GM18951 (cell line): ENCODE data around the gene KRTAP10-10.
"Not testable (repeated sequence)": the region's sequence is repeated elsewhere in the genome, so short reads cannot be mapped to it uniquely, and the experiment has no call there.

Source experiments
- POLR2A ChIP-seq: IDR thresholded peaks from 4 replicates; pipeline ENCODE4 v1.6.1; 2011; ENCODE audit warnings: mild to moderate bottlenecking; ENCODE audit not compliant: insufficient read length, insufficient read depth; ENCODE audit errors: extremely low read depth
- in situ Hi-C: fragments of 300-500 bp; cut with MboI; formaldehyde crosslinking; loops from one replicate; pipeline ENCODE4 v1.12.0; 2022; ENCODE audit warnings: low sequenced_read_pairs, mixed read lengths, inconsistent platforms; ENCODE audit not compliant: unreplicated experiment

The KRTAP10-10 gene

DNA sequence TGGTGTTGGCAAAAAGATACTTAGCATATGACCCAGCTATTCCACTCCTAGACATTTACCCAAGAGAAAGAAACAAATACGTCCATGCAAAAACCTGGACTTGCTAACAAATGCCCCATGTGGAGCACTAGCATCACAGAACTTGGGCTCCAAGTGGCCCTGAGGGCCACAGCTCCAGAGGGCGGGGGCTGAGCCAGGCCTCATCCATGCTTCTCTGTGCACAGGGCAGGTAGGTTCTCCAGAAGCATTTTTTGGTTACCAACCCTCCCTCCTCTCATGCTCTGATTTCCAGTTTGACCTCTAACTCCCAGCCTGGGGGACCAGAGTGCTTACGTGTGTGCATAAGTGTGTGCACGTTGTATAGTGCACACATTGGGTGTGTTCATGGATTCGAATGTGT lies 27.5 kb downstream of the KRTAP10-10 start:
- in situ Hi-C loops = no loop called here
- no peak for TF ChIP-seq POLR2A

DNA sequence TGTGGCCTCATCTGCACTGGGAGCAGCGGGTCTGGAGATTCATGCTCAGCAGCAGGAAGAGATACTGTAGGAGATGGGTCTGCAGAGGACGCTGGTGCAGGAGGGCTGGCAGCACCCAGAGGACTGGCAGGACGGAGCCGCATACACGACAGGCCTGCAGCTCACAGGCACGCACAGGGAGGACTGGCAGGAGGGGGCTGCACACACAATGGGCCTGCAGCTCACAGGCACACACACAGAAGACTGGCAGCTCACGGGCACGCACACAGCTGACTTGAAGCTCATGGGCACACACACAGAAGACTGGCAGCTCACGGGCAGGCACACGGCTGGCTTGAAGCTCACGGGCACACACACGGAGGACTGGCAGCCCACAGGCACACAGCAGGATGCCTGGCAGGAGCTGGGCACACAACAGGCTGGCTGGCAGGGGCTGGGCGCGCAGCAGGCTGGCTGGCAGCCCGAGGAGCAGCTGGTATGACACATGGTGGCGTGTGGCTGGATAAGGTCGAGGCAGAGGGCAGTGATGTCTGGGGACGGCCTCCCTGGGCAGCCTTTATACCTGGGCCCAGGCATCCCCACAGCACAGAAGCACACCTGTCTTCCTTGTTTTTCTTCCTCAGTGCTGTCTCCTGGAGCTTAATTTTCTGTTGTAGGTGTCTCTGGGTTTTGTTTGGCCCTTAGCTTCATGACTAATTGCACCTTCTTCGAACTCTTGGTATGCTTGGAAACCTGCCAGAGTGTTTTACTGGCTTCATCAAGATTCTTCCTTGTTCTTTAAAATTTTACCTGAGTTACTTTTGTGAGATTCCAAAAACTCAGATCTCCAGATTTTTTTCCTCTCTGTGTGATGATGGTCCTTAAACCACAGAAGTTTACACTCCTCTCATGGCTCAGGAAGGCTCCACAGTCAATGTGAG lies 29.5 kb downstream of the KRTAP10-10 start, which contains the start of gene KRTAP12-2:
KRTAP12-2 (minus strand) TSS at position 527 of the 920 bp plus-strand sequence; CDS start at position 486, 41 bp downstream.
- in situ Hi-C loops = no loop called here
- TF ChIP-seq POLR2A = no peak

DNA sequence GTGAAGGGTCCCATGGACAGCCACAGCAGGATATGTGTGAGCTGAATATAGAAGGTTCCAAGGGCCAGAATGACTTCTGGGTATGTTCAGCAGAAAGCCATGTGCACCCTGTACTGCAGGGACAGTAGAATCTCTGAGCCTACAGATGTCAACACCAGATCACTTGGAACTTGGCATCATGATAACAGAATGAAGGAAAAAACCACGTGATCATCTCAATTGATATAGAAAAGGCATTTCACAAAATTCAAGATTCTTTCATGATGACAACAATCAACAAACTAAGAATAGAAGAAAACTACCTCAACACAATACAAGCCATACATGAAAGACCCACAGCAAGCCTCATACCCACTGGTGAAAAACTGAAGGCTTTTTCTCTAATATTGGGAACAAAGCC lies 30.5 kb downstream of the KRTAP10-10 start:
- no peak for TF ChIP-seq POLR2A
- in situ Hi-C loops = no loop called here

DNA sequence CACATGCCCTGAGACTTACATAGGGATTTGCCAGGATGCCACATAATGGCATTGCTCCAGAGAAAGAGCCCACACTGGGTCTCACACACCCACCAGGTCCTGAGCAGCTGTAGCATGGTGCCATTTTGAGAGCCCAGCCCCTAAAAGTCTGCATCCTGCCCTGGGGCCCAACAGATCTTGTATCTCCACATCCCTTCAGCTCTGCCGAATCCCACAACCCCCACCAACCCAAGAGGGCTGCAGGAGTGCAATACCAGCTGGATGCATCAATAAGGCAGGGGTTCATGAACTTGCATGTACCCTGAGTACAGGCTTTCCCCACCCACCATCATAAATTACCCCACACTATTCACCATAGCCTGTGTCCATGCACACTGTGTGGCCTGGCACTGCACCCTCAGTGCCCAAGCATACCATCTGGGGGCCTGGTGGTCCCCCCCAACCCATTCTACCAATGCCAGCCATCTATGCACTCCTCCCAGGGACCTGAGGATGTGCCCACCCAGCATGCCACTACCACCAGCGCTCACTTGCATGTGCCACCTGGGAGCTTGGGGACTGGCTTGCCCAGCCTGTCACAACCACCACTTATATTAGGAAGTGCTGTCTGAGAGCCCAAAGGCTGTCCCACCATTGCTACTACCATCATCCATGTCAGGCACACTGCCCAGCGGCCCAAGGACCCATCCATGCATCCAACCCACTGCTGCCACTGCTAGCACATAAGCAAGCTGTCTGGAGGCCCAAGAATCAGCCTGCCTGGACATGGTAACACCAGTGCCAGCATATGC lies 33.7 kb downstream of the KRTAP10-10 start:
- TF ChIP-seq POLR2A = no peak
- in situ Hi-C loops = no loop called here

DNA sequence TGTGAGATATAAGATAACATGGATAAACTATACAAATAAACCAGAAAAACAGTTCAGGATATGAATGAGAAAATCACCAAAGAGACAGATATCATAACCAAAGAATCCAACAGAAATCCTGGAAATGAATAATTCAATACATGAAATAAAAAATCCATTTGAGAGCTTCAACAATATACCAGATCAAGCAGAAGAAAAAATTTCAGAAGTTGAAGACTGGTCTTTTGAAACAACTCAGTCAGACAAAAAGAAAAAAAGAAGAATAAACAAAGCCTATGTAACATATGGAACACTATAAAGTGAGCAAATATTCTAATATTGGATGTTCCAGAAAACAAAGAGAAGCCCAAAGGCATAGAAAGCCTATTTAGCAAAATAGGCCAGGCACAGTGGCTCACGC lies 34.8 kb downstream of the KRTAP10-10 start:
- no peak for TF ChIP-seq POLR2A
- in situ Hi-C loops = no loop called here

DNA sequence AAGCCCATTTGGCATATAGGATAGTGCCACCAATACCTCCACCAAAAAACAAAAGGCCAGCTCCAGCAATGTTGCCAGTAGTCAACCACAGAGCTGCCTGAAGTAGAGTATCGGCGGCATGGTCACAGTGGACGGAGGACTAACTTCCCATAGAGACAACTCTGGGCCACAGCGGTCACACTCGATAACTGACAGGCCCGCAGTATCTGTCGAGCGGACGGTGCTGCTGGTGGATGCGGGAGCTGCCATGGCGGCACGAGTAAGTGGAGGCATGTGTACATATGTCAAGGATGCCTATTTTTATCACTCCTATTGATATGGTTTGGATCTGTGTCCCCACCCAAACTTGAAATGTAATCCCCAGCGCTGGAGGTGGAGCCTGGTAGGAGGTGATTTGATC lies 40.7 kb downstream of the KRTAP10-10 start:
- no peak for TF ChIP-seq POLR2A
- in situ Hi-C loops = no loop called here

DNA sequence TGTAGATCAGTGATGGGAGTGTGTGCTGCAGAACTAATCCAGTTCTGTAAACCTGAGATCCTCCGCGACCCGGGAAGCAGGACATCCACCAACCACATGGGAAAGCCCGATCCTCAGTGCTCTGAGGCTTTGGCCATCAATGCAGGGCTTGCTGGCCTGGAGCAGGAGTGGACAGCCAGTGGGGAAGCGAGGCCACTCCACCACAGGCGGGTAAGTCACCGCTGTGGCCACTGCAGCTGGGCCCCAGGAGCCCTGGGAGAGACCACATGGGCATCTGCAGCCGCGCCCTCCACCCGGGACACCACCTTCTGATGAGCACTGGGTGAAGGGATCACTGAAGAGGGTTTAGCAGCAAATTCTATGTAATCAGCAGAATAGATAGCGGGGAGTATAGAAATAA lies 44.0 kb downstream of the KRTAP10-10 start:
- TF ChIP-seq POLR2A = no peak
- in situ Hi-C loops = no loop called here

DNA sequence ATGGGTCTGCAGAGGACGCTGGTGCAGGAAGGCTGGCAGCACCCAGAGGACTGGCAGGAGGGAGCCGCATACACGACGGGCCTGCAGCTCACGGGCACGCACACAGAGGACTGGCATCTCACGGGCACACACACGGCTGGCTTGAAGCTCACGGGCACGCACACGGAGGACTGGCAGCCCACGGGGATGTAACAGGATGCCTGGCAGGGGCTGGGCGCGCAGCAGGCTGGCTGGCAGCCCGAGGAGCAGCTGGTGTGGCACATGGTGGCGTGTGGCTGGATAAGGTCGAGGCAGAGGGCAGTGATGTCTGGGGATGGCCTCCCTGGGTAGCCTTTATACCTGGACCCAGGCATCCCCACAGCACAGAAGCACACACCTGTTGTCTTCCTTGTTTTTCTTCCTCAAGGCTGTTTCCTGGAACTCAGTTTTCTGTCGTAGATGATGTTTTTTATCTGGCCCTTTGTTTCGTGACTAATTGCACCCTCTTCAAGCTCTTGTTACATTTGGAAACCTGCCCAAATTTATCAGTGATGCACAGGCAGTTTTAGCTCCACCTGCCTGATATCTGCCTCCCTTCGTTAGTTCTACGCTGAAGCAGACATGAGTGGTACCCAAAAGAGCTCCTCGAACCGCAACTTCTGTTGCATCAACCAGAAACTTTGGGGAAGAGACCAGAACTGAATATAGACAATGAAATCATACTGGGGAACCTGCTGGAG lies 44.9 kb downstream of the KRTAP10-10 start, which contains the start of gene KRTAP12-1:
KRTAP12-1 (minus strand) TSS at position 303 of the 719 bp plus-strand sequence; CDS start at position 263, 40 bp downstream.
- in situ Hi-C loops = no loop called here
- no peak for TF ChIP-seq POLR2A

DNA sequence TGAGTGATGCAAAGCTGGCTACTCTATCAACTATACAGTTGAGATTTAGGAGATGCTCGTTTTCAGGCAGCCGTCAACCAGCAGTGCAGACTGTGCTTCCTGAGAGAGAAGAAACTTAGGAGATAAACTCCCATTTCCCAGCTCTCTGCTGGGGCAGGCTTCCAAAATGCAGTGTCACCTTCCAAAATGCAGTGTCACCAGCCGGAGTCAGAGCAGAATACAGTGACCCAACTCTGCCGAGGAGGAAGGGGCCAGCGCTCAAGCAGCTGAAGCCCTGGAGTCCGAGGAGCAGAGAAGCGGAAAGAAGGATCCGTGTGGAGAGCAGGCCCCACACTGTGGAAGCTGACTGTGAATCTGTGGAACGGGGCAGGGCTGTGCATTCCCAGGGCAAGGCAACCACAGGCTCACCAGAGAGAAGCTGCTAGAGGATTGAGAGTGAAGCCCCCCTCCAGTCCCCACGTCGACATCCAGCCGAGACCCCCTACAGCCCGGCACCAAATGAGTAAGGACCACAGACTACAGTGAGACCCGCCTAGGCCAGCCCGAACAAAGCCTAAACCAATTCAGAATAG lies 45.5 kb downstream of the KRTAP10-10 start:
- in situ Hi-C loops = no loop called here

DNA sequence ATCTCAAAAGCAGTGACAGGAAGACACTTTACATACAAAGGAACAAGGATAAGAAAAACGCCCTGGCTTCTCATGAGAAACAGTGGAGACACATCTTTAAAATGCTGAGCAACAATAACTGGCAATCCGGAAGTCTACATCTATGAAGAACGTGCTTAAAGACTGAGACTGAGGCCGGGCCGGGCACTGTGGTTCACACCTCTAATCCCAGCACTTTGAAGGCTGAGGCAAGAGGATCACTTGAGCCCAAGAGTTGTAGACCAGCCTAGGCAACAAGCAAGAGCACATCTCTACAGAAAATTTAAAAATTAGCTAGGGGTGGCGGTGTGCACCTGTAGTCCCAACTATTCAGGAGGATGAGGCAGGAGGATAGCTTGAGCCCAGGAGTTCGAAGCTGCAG lies 46.9 kb downstream of the KRTAP10-10 start:
- in situ Hi-C loops = no loop called here
- TF ChIP-seq POLR2A = no peak

More for the DNA sequence above, 45.5 kb downstream of the KRTAP10-10 start:
- TF ChIP-seq POLR2A = no peak

DNA sequence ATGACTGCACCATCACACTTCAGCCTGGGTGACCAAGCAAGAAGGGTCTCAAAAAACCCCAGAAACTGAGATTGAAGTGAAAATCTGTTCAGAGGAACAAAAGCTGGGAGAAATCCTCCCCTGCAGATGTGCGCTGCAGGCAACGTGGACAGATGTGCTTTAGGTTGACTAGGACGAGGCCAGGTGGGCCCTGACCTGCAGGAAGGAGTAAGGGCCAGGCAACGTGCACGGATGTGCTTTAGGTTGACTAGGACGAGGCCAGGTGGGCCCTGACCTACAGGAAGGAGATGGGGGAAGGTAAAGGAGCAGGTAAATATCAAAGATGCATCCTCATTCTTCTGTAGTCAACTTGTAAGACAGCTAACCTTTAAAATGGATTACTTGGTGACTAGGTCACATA lies 47.3 kb downstream of the KRTAP10-10 start:
- in situ Hi-C loops = no loop called here
- no peak for TF ChIP-seq POLR2A

DNA sequence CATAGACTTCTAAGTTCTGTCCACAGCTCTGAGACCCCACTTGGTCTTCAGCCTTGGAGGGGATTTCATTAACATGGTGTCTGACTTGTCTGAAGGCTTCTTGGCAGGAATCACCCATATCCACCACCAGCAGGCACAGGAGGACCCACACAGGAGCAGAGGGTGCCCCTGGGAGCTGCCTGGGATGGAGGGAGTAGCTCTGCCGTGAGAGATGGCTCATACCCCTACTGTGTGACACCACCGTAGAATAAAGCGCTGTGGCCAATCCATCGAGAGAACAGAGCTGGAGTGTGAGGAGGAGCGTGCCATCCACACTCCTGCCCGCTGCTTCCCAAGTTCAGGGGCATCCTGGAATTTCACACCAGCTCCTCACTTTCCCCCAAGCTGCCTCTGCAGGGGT lies 47.9 kb downstream of the KRTAP10-10 start:
- in situ Hi-C loops = not testable (repeated sequence)
